T-helper 9 cell (primary cell): ENCODE results near the gene MC5R.

Experiments used
- DNase-seq: peaks from one replicate; pipeline ENCODE4 v3.0.0-alpha.2; 2020
- total RNA-seq, 2 donors: gene quantifications; one replicate each; lab custom pipeline; 2026; lab: John Stamatoyannopoulos, UW

Gene MC5R
- 0 reads per million in 2 donors for total RNA-seq

DNA sequence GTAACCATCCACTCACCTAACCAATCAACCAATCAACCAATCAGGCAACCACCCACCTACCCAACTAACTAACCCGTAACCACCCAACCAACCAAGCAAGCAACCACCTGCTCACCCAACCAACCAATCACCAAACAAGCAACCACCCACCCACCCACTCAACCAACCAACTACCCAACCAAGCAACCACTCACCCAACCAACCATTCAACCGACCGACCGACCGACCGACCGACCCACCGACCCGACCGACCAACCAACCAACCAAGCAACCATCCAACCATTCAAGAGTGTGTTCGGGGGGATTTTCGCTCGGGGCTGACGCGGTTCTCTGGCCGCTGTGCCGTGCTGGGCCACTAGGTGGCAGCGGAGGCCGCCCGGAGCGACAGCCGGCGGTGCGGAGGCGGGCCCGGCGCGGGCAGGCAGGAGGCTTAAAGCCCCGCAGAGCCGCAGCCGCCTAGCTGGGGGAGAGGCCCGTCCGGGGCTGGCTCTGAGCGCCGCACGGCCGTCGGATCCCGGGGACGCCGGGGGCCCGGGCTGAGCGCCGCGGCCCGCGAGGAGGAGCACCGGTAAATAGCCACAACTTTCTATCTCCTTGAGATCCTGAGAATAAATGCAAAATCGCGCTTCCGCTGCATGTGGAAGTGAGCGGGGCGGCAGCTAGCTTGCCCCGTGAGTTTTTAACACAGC lies at the start of gene MC5R:
Gene MC5R (plus strand): TSS at position 443 of the 689 bp plus-strand sequence. CDS start 1,617 bp downstream, outside the sequence.
- peak; percentile 57 for DNase-seq

DNA sequence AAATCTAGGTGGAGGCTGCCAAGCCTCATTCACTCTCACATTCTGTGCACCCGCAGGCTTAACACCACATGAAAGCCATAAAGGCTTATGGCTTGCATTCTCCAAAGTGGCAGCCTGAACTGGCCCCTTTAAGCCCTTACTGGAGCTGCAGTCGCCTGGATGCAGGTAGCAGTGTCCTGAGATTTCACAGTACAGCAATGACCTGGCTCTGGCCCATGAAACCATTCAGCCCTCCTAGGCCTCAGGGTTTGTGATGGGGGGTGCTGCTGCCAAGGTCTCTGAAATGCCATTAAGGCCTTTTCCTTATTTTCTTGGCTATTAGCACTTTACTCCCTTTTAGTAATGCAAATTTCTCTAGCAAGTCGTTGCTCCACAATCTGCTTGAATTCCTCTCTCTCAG lies 48.9 kb upstream of the MC5R start:
- DNase-seq = no peak

DNA sequence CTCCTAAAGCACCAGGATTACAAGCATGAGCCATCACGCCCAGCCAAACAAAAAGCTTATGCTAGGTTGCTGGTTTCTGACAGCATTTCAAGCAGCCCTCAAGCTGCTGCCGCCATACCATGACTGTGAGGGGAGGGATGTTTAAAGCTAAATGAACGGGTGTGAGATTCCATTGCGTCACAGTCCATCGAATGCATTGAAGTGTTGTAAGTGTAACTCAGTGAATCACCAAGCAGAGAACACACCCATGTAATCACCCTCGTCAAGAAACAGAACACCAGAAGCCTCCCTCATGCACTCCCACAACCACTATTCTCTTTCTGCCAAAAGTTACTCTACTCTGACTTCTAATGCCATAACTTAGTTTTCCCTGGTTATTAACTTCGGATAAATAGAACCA lies 32.8 kb upstream of the MC5R start:
- no peak for DNase-seq

DNA sequence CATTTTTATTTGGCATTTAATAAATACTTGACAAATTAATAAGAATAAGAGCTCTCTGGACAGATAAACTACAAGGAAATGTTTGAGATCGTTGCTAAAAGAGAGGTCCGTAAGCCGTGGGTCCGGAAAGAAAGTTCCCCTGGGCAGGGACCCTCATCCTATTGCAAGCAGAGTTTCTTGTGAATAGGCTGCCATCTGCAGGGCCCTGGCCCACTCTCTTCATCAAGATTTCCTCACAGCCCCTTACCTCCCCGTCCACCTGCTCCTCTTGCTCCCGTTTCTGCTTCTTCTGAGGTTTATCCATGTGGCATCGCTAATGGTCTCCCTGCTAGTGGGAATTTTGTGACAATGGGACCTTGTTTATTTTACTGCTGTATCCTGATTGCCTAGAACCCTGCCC lies 30.1 kb upstream of the MC5R start:
- no peak for DNase-seq

DNA sequence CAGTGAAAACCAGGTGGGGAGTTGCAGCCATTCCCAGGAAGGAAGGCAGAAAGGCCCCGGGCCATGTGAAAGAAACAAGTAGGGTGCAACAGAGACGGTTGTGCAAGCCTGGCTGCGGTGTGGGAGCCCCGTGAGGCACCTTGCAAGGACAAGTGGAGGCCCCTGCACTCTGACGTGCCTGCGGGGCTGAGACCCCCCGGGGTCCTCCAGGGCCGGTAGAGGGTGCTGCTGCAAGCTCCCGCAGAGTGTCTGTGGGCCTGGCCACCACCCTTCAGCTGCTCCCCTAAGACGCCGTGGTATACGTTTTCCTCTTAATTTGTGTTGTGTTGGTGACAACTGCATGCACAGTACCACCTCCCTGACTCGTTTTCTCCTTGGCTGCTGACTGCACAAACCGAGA lies 27.4 kb upstream of the MC5R start:
- no peak for DNase-seq

DNA sequence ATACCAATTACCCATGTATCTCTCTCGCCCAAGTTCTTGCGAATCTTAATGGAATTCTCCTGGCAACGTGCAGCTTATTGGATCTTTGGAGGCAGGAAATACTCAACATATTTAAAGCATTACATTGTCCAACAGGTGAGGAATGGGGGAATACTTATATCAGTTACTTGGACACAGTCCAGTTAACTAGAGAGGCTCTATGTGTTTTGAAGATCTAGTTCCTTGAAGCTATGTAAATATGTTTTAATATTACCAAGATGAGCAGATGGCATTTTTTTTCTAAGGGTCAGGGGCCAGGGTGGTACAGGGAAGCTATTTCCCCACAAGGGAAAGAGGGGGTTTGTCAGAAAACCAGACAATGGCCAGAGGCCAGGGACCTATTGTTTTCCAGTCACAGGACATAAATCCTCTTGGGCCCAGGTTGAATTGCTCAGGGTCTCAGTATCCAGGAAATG lies 26.8 kb upstream of the MC5R start:
- DNase-seq = no peak

DNA sequence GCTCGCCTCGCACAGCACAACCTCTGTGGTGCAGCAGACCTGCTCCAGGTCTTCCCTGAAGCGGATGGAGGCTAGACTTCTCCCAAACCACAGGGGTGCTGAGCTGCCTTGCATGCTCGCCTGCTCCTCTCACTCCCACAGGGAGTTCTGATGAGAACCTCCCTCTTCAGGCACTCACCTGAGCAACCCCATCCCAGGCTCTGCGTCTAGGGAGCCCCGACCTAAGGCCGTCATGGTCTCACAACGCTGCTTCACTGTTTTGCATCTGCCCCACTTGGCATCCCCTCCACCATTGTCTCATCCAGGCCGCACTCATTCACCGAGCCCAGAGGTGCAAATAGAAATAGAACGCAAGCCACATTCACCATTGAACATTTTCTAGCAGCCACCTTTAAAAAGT lies 24.6 kb upstream of the MC5R start:
- no peak for DNase-seq

DNA sequence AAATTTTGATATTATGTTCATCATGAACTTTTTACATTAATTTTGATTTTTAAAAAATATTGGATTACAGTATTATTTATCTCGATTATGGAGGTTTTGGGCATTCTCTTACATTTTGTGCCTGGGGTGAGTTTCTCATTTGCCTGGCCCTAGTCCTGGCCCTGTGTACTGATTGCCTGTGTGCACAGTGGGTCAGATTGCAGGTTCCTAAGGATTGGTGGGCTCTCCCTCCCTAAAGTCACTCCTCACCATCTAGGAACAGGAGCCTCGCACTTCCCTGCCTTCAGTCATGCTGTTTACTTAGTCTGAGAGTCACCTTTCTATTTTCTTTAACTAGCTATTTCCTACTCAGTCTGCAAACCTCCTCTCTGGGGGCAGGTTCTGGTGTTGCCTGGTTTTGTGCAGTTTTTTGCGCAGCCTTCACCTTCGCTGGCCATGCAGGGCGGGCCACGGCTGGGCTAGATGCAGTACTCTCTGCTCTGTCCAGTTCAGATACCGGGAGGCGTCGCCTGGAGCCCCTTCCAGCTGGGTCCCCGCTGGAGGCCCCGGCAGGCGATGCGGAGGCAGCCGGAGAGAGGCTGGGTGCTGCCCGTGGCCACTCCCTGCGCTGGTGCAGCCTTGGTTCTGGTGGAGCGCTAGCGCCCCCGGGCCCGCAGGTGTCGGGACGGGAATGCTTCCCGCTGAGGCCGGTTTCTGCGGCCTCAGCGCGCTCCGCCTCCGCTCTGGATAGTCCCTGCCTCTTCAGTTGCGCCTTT lies 23.3 kb upstream of the MC5R start:
- peak; percentile 5 for DNase-seq

DNA sequence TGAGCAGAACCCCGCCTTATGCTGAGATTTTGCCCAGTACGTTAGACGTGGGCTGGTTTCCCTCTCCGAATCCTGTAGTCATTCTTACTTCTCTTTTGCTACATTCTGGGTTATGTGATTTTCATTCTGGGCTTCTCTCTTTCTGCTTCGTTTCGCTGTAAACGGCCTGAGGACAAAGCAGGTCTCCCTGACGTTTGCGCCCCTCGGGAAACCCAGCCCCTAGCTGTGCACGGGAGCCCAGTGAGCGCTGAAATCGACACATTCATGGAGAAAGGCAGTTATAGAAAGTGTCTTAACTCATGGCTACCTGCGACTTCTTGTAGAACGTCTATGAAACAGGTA lies 22.7 kb upstream of the MC5R start:
- DNase-seq = no peak

DNA sequence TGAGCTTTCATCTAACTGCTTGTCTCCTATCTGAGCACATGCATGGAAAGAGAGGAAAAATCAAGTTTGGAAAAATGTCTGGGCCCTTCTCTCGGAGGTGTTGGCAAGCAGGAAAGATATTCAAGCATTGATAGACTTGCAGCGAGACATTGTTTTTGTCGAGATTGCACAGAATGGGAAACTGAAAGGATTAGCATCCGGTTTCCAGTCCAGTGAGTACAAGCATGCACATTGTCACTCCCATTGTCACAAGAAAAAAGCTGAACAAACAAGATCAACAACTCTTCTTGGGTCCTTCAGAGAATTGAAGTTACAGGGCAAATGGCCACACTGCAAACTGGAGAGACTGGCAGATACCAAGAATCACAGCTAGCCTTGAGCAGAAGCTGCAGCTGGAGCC lies 19.6 kb upstream of the MC5R start:
- no peak for DNase-seq

DNA sequence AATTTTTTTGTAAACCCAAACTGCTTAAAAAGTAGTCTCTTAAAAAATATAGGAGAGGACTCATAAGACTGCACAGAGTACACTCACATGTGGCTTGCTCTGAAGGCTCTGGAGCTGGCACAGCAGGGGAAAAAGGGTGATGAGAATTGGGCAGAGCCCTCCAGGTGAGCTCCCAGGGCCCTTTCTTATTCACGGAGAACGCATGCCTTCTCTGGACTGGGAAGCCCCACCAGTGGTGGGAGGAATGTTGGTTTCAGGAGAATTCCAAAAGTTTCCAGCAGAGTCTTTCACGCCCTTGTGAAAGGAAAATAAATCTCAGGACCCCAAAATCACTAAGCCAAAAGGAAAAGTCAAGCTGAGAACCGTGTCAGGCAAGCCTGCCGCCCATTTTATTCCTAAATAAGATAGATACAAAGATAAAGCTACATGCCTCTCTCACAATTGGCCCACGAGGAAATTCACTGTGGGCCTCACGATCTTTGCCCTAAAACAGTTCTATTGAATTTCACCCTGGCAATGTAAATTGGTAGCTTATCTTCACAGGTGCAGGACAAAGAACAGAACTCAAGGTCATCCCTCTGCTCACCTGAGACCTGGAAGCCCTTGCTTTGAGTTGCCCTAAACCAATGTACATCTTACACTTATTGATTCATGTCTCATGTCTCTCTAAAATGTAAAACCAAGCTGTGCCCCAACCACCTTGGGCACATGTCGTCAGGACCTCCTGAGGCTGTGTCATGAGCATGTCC lies 15.5 kb upstream of the MC5R start:
- DNase-seq = no peak

DNA sequence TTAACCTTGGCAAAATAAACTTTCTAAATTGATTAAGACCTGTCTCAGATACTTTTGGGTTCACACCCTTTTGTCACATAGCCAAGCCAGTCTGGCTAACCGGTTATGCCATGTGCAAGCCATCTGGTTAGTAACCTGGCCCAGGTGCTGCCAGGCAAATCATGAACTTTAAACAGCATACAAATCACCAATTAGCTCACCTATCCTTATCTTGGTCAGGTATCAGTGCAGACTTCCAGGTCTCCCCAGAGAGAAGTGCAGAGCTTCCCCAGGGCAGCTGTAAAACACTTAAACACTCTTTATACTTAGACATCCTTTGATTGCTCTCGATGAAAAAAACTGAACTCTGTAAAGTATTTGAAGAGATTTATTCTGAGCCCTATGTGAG lies 14.9 kb upstream of the MC5R start:
- DNase-seq = no peak

DNA sequence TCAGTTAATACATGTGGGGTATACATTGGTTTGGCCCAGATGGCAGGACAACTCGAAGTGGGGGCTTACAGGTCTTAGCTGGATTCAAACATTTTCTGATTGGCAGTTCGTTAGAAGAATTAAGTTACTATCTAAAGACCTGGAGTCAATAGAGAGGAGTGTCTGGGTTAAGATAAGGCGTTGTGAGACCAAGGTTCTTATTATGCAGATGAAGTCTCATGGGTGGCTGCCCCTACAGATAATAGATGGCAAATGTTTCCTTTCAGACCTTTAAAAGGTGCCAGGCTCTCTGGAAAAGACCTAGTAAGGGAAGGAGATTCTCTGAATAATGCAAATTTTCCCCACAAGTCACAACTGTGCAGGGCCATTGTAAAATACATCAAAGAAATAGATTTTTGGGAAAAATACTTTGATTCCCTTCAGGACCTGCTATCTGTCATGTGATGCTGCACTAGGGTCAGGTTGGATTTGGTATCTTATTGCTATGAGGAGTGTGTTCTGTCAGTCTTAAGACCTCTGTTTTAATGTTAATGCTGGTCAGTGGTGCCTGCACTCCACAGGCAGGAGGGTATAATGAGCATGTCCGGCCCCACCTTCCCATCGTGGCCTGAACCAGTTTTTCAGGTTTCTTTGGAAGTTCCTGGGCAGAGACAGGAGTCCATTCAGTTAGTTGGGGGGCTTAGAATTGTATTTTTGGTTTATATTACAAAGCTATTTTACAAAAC lies 14.3 kb upstream of the MC5R start:
- no peak for DNase-seq

DNA sequence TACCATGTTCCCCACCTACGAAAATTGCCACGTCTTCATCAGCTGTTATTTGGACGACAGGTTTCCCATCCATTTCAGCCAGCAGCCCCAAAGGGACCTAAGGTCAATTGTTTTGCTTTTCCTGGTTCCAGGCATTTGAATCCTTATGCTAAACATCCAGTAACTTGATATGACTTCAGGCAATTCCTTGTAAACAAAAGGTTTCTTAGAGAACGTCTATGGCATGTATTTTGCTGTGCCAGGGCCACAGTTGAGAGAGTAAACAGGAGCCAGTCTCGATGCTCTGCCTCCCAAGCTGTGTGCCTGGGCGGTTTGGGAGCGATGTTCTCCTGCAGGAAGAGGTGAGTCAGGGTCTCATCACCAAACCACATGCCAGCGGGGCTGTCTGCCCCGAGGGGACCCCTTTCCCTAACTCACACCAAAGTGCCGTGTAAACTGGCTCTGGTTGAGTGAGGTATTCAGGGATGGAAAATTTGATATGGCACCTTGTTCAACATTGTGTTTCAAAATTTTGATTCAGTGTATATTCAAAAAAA lies 12.9 kb upstream of the MC5R start:
- no peak for DNase-seq

DNA sequence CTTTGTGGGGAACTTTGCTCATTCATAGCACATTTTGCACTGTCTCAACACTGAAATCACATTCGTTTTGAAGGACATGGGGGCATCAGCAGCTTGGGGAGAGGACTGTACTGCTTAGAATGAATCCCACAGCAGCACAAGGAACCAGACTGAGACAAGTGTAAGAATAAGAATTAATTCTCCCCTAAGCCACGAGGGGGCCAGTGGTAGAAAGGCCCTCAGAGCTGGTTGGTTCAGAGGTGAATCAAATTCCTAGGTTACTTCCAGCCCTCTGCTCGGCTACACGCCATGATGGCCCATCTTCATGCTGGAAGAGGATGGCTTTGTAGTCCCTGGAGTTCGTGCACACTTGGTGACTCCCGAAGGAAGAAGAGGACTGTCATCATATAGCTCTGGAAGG lies 12.0 kb upstream of the MC5R start:
- no peak for DNase-seq

DNA sequence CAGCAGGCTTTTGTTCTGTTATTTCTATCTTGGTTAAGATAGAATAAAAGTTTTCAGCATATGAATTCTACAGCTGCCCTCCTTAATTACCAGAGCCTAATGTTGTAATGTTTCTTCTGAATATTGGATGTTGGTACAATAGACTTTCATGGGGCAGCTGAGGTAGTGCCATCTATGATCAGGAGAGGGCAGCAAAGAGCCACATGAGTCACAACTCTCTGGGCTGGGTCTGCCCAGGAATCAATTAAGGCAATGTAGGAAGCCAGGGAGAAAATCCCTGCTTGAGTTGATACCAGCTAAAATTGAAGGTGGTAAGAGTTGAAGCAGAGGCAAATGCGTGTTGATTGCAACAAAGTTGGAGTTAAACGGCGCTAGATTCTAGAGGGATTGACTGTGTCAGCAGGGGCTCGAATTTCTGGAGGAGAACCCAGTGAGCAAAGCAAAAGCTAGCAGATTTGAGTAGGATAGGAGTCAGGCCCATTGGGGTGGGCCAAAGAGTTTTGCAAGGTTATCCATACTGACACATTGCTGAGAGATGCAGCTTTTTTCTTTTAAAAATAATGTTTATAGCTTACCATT lies 10.6 kb upstream of the MC5R start:
- peak; percentile 29 for DNase-seq

DNA sequence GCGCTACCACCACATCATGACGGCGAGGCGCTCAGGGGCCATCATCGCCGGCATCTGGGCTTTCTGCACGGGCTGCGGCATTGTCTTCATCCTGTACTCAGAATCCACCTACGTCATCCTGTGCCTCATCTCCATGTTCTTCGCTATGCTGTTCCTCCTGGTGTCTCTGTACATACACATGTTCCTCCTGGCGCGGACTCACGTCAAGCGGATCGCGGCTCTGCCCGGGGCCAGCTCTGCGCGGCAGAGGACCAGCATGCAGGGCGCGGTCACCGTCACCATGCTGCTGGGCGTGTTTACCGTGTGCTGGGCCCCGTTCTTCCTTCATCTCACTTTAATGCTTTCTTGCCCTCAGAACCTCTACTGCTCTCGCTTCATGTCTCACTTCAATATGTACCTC lies 2.3 kb downstream of the MC5R start:
- DNase-seq = no peak

DNA sequence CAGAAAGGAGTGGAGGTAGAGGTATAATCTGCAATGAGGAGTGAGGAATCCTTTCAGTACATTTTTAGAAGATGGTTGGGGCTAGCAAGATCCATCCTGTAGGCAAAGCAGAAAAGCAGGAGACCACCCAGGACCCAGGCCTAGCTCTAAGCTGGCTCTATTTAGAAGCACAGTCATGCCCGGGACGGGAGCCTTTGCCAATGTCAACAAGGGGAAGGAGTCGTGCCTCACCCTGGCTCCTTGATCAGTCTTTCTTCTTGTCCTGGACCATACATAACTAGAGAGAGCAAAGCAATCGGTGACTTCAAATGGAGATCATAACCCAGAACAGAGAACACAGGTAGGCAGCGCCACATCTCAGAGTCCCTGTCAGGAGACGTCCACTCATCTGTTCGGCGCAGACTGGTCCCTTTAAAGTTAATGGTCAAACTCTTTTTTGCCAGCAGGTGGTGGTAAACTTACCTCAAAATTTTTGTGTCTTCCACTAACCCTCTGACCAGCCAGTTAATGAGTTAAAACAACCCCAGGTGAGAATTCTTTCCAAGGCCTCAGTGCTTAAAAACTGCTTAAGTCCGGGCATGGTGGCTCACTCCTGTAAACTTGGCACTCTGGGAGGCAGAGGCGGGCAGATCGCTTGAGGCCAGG lies 8.0 kb downstream of the MC5R start:
- no peak for DNase-seq

DNA sequence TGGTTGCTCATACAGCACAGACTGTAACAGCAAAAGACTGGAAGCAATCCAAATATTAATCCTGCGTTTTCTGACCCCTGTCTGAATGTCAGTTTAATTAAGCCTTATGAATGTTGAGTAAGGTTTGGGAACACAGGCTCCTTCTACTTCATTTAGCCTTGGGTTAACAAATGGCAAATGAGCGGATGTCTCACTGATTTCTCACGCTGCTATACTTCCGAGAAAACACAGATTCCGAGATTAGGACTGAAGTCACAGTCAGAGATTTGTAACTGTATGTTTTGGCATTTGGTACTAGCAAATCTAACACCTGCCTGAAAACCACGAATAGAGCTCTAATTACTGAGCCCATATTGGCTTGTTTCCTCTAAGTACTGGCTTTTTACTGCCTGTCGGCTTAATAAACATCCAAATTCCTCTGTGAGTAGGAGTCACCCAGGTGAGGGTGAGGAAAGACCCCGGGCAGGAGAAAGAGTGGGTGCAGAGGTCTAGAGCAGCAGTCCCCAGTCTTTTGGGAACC lies 10.6 kb downstream of the MC5R start:
- no peak for DNase-seq

DNA sequence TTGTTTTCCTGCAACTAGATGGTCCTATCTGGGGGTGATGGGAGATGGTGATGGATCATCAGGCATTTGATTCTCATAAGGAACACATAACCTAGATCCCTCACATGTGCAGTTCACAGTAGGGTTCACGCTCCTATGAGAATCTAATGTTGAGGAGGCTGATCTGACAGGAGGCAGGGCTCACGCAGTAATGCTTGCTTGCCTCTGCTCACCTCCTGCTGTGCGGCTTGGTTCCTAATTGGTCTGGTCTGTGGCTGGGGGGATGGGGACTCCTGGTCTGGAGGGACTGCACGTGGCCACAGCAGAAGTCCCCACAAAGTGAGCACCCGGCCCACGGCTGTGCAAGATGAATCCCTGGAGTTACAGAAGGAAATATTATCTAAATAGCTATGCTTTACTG lies 11.3 kb downstream of the MC5R start:
- no peak for DNase-seq

DNA sequence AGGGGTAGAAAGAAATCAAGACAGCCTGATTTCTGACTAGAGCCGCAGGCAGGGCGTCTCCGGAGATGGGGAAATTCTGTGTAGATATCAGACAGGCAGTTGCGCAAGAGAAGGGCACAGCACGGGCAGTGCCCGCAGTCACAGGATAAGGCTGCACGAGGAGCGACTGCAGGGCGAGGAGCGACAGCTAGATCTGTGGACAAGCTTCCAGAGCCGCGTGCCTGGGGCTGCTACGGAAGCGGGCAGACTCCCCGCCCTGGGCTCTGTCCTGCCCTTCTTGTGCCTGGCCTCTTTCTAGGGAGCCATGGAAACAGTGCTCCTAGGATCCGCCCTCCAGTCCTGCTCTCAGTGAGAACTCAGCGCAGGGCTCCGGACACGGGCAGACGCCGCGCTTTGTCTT lies 12.6 kb downstream of the MC5R start:
- DNase-seq = no peak

DNA sequence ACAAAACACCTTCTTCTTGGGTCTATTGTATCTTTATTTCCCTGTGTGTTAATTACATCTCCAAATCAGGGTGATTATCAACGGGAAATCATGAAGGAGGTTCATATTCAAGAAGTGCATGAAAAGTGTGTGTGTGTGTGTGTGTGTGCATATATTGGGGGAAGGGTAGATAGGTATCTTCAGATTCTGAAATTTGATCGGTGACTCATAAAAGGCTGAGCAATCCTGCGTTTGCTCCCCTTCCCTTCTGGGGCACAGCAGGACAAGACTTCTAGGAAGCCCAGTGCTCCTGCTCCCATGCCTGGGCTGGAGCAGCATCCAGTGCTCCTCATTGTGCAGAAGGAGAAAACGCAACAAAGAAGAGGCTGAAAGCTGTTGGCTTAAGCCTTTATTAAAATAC lies 25.8 kb downstream of the MC5R start:
- DNase-seq = no peak
